H1 (cell line): Measurements from ENCODE around the gene STX16. TPM values are rescaled to one million over a fixed set of nuclear protein-coding genes. Genes with fewer than 3 reads are reported as not detected.

ENCODE experiments used
- CTCF ChIA-PET: fragments of 300-600 bp; sonication (Branson Sonifier 250); formaldehyde crosslinking; loops from one replicate; lab custom pipeline; 2021; ENCODE audit not compliant: partially characterized antibody; lab: Charles Lee
- POLR2A ChIA-PET: fragments of 300-600 bp; sonication (Branson Sonifier 250); formaldehyde crosslinking; loops from one replicate; lab custom pipeline; 2021; ENCODE audit warnings: inconsistent platforms; ENCODE audit not compliant: partially characterized antibody; lab: Charles Lee
- DNase-seq, 2 experiments: peaks; one replicate each; pipeline versions ENCODE4 v3.0.0 to v3.0.0-alpha.2; 2010 to 2022; ENCODE audit warnings: low spot score in 2 of 2, low read depth in 1 of 2, mixed read lengths in 1 of 2
- FAIRE-seq: peaks from 2 replicates; lab custom pipeline; 2011; peaks lifted over from hg19 to GRCh38; lab: Jason Lieb, UNC
- H2AFZ ChIP-seq: 2 replicates; pipeline ENCODE4 v1.8.1; 2012; ENCODE audit warnings: low read length, inconsistent platforms
- H2AK5ac ChIP-seq: 2 replicates; pipeline ENCODE4 v1.6.1; 2013; ENCODE audit warnings: low read depth, low read length
- H2BK120ac ChIP-seq: replicated peaks from 2 replicates; pipeline ENCODE3; 2013; ENCODE audit warnings: low read depth, low read length, inconsistent platforms
- H2BK12ac ChIP-seq: 2 replicates; pipeline ENCODE4 v1.6.1; 2013; ENCODE audit warnings: low read depth, low read length
- H2BK15ac ChIP-seq: 2 replicates; pipeline ENCODE4 v1.6.1; 2013; ENCODE audit warnings: low read length
- H2BK20ac ChIP-seq: 2 replicates; pipeline ENCODE4 v1.6.1; 2013; ENCODE audit warnings: low read length
- H2BK5ac ChIP-seq: 2 replicates; pipeline ENCODE4 v1.6.1; 2013; ENCODE audit warnings: low read depth, low read length
- H3K14ac ChIP-seq: 2 replicates; pipeline ENCODE4 v1.6.1; 2013; ENCODE audit warnings: inconsistent platforms; ENCODE audit not compliant: insufficient read length
- H3K18ac ChIP-seq: 2 replicates; pipeline ENCODE4 v1.6.1; 2013; ENCODE audit warnings: low read length; ENCODE audit errors: extremely low read depth
- H3K23ac ChIP-seq: 2 replicates; pipeline ENCODE4 v1.6.1; 2013; ENCODE audit warnings: inconsistent platforms; ENCODE audit not compliant: insufficient read length
- H3K23me2 ChIP-seq: 2 replicates; pipeline ENCODE4 v1.6.1; 2013; ENCODE audit warnings: low read depth, low read length
- H3K27ac ChIP-seq: 2 replicates; pipeline ENCODE4 v1.6.1; 2011; ENCODE audit warnings: low read depth, low read length, inconsistent platforms
- H3K27me3 ChIP-seq, 4 experiments: replicated peaks in 1 of 4; 1 replicate in 1 of 4; 2 replicates in 3 of 4; pipeline versions ENCODE4 v1.6.1 to v1.8.1; 2011 to 2013; ENCODE audit warnings: low read length in 3 of 4, mild to moderate bottlenecking in 3 of 4, inconsistent platforms in 2 of 4, mixed read lengths in 2 of 4, moderate library complexity in 1 of 4; ENCODE audit not compliant: control insufficient read depth in 3 of 4, insufficient read depth in 3 of 4; ENCODE audit errors: extremely low read depth in 1 of 4
- H3K36me3 ChIP-seq, 4 experiments: 2 replicates each; pipeline versions ENCODE4 v1.6.1 to v1.8.1; 2011 to 2013; ENCODE audit warnings: mild to moderate bottlenecking in 4 of 4, low read length in 3 of 4, moderate library complexity in 2 of 4, control low read depth in 1 of 4, inconsistent platforms in 1 of 4; ENCODE audit not compliant: insufficient read depth in 4 of 4, control insufficient read depth in 2 of 4
- H3K4ac ChIP-seq: replicated peaks from 2 replicates; pipeline ENCODE3; 2013; ENCODE audit warnings: low read length, low read depth, mixed read lengths, inconsistent platforms; ENCODE audit not compliant: insufficient read length
- H3K4me1 ChIP-seq, 4 experiments: replicated peaks in 1 of 4; 1 replicate in 1 of 4; 2 replicates in 3 of 4; pipeline versions ENCODE4 v1.6.1 to v1.8.1; 2011 to 2013; ENCODE audit warnings: low read length in 3 of 4, inconsistent platforms in 2 of 4, mixed read lengths in 1 of 4; ENCODE audit not compliant: insufficient read depth in 4 of 4, control insufficient read depth in 3 of 4
- H3K4me2 ChIP-seq, 2 experiments: 2 replicates each; pipeline versions ENCODE4 v1.6.1 to v1.8.1; 2011 to 2013; ENCODE audit warnings: low read depth in 2 of 2, low read length in 2 of 2, control low read depth in 1 of 2, inconsistent platforms in 1 of 2, mild to moderate bottlenecking in 1 of 2; ENCODE audit not compliant: insufficient read depth in 1 of 2
- H3K4me3 ChIP-seq, 4 experiments: fragments of 200-600, 300-600 bp in 1 of 4; sonication (generic), shearing (Covaris generic), sonication (Bioruptor Twin) in 1 of 4; 2 replicates each; pipeline versions ENCODE4 v1.5.1 to v1.8.1; 2011 to 2016; ENCODE audit warnings: low read length in 4 of 4, low read depth in 3 of 4, control low read depth in 2 of 4, inconsistent platforms in 2 of 4, mild to moderate bottlenecking in 2 of 4, mixed read lengths in 1 of 4, moderate library complexity in 1 of 4; ENCODE audit not compliant: insufficient read depth in 2 of 4; ENCODE audit errors: extremely low read depth in 1 of 4
- H3K56ac ChIP-seq: replicated peaks from 2 replicates; pipeline ENCODE3; 2013; ENCODE audit warnings: low read depth, mild to moderate bottlenecking, mixed read lengths, low read length, inconsistent platforms; ENCODE audit not compliant: insufficient read length
- H3K79me1 ChIP-seq: 2 replicates; pipeline ENCODE4 v1.6.1; 2013; ENCODE audit warnings: low read depth, low read length, control low read depth
- H3K79me2 ChIP-seq, 2 experiments: 2 replicates each; pipeline versions ENCODE4 v1.6.1 to v1.8.1; 2012 to 2013; ENCODE audit warnings: low read length in 2 of 2, mild to moderate bottlenecking in 2 of 2, inconsistent platforms in 1 of 2; ENCODE audit not compliant: insufficient read depth in 2 of 2, control insufficient read depth in 1 of 2
- H3K9ac ChIP-seq, 4 experiments: replicated peaks in 1 of 4; 1 replicate in 1 of 4; 2 replicates in 3 of 4; pipeline versions ENCODE4 v1.6.1 to v1.8.1; 2011 to 2013; ENCODE audit warnings: low read depth in 3 of 4, low read length in 3 of 4, control low read depth in 2 of 4, mild to moderate bottlenecking in 2 of 4, moderate library complexity in 2 of 4, inconsistent platforms in 1 of 4; ENCODE audit errors: extremely low read depth in 1 of 4
- H3K9me3 ChIP-seq, 2 experiments: 2 replicates each; pipeline versions ENCODE4 v1.6.1 to v1.8.1; 2012 to 2013; ENCODE audit warnings: mild to moderate bottlenecking in 2 of 2, moderate library complexity in 2 of 2, control low read depth in 1 of 2, inconsistent platforms in 1 of 2, low read depth in 1 of 2, low read length in 1 of 2, mixed read lengths in 1 of 2; ENCODE audit not compliant: insufficient read depth in 2 of 2
- H4K20me1 ChIP-seq, 2 experiments: replicated peaks in 1 of 2; 2 replicates each; pipeline versions ENCODE3 to v1.8.1; 2011 to 2013; ENCODE audit warnings: inconsistent platforms in 2 of 2, low read length in 2 of 2, mild to moderate bottlenecking in 1 of 2; ENCODE audit not compliant: insufficient read depth in 2 of 2, control insufficient read depth in 1 of 2
- H4K5ac ChIP-seq: 2 replicates; pipeline ENCODE4 v1.6.1; 2013; ENCODE audit warnings: low read length, low read depth, mixed read lengths, inconsistent platforms; ENCODE audit not compliant: insufficient read length
- H4K8ac ChIP-seq: 2 replicates; pipeline ENCODE4 v1.8.0; 2013; ENCODE audit warnings: mild to moderate bottlenecking, moderate library complexity, low read length, inconsistent platforms; ENCODE audit not compliant: insufficient read depth; ENCODE audit errors: extremely low read depth
- H4K91ac ChIP-seq: replicated peaks from 2 replicates; pipeline ENCODE3; 2013; ENCODE audit warnings: low read length, mixed read lengths, inconsistent platforms; ENCODE audit not compliant: insufficient read length
- BACH1 ChIP-seq: IDR thresholded peaks from 2 replicates; pipeline ENCODE4 v1.6.1; 2012; ENCODE audit warnings: low read length, improper control_type of control experiment
- CBX5 ChIP-seq: fragments of 300-800, 300-1000 bp; sonication (generic); IDR thresholded peaks from 2 replicates; pipeline ENCODE4 v1.7.1; 2016; ENCODE audit warnings: antibody characterized with exemption, low read length, low read depth
- CHD1 ChIP-seq: IDR thresholded peaks from 2 replicates; pipeline ENCODE4 v1.6.1; 2012; ENCODE audit warnings: low read depth, low read length, improper control_type of control experiment
- HDAC6 ChIP-seq: IDR thresholded peaks from one replicate; pipeline ENCODE4 v1.7.1; 2012; ENCODE audit warnings: low read depth, mild to moderate bottlenecking, inconsistent platforms, low read length, moderate library complexity
- POLR2A ChIP-seq, 2 experiments: IDR thresholded peaks; 1 replicate in 1 of 2; 2 replicates in 1 of 2; pipeline ENCODE4 v1.6.1; 2011; ENCODE audit warnings: low read depth in 2 of 2, low read length in 2 of 2, mild to moderate bottlenecking in 2 of 2; ENCODE audit errors: control extremely low read depth in 1 of 2
- RAD21 ChIP-seq, 2 experiments: IDR thresholded peaks in 1 of 2; conservative IDR thresholded peaks in 1 of 2; 2 replicates each; pipeline ENCODE4 v1.6.1; 2011; ENCODE audit warnings: low read depth in 2 of 2, low read length in 2 of 2, improper control_type of control experiment in 1 of 2, inconsistent platforms in 1 of 2, mild to moderate bottlenecking in 1 of 2, moderate library complexity in 1 of 2
- RBBP5 ChIP-seq: IDR thresholded peaks from 2 replicates; pipeline ENCODE4 v1.7.1; 2012; ENCODE audit warnings: low read depth, mild to moderate bottlenecking, inconsistent platforms, low read length, moderate library complexity, borderline replicate concordance
- TCF12 ChIP-seq: IDR thresholded peaks from 2 replicates; pipeline ENCODE4 v1.6.1; 2011; ENCODE audit warnings: low read depth, mild to moderate bottlenecking, low read length
- TEAD4 ChIP-seq: IDR thresholded peaks from 2 replicates; pipeline ENCODE4 v1.6.1; 2012; ENCODE audit warnings: low read depth, low read length, inconsistent platforms, mixed read lengths
- WGBS, 2 experiments: shearing (Covaris generic) in 1 of 2; methylation state at CpG; one replicate each; pipeline versions ENCODE4 v1.1.6 to v1.1.7; 2013 to 2015; ENCODE audit warnings: low lambda C conversion rate in 2 of 2, mixed read lengths in 2 of 2, inconsistent platforms in 1 of 2, low coverage in 1 of 2, missing lambda C conversion rate in 1 of 2; ENCODE audit not compliant: insufficient replicate concordance in 2 of 2, insufficient coverage in 1 of 2, insufficient read length in 1 of 2; ENCODE audit errors: extremely low coverage in 1 of 2, missing lambda C conversion rate in 1 of 2; 5-methylcytosine and 5-hydroxymethylcytosine counted together
- polyA plus RNA-seq, 7 experiments: library from polyadenylated mRNA; depleted of rRNA in 3 of 7; stranded (reverse) in 5 of 7; unstranded in 2 of 7; fragments of >200 nt in 5 of 7; fragments of 200-250 nt in 2 of 7; gene quantifications; 1 replicate in 5 of 7; 2 replicates in 1 of 7; 4 replicates in 1 of 7; pipeline versions ENCODE4 v1.2.1 to v1.2.3, GENCODE V29; 2011 to 2013; ENCODE audit warnings: missing spikeins in 2 of 7, mixed read lengths in 2 of 7
- total RNA-seq: library from RNA; stranded (reverse); fragmentation: NEBNext Ultra II Directional; extraction: Animal tissue kit (Norgen Biotek cat#: 25700); gene quantifications from 2 replicates; pipeline ENCODE4 v1.2.1, GENCODE V29; 2021

STX16 gene
- total and polyA plus RNA-seq, 2 of the 8 experiments (the other 6 are each of a cell fraction or from before 2014, with no cell fraction given) = 45.2 to 61.6 TPM

- peak in 1 of 2 experiments; percentile 19 for DNase-seq
- Histone ChIP-seq H3K36me3 (no peaks in the 10 kb centered on the region), H3K9ac (no peak overlapping the region), H2BK5ac (no peak overlapping the region), H3K27me3 (peaks cover 0 to 3% (median 0%) of the 10 kb centered on the region in 4 experiments; a peak in 2 of 7 replicates), H2BK12ac (0 out of 2 replicates have a peak overlapping the region, but pooled peaks have one; percentile 39), H3K23ac (no peak overlapping the region), H3K79me2 (peaks cover 0 to 10% of the 10 kb centered on the region in 2 experiments; a peak in 2 of 4 replicates), H4K20me1 (no peaks in the 10 kb centered on the region), H3K18ac (peak overlapping the region; percentile 4; the same call in 1 of the 2 replicates), H3K4me3 (no peak overlapping the region), H4K8ac (no peak overlapping the region), H3K9me3 (no peaks in the 10 kb centered on the region), H2AFZ (no peak overlapping the region), H2BK120ac (no peak overlapping the region), H3K79me1 (no peaks in the 10 kb centered on the region), H3K4me2 (no peak overlapping the region), H3K23me2 (peaks cover 15% of the 10 kb centered on the region; the same call in 1 of the 2 replicates), H4K91ac (peak overlapping the region; percentile 1), H3K4me1 (peaks cover 0 to 4% (median 2%) of the 10 kb centered on the region in 4 experiments; a peak in 4 of 7 replicates), H3K4ac (no peak overlapping the region), H2AK5ac (peak overlapping the region; percentile 61; the same call in 1 of the 2 replicates), H3K27ac (no peak overlapping the region), H3K14ac (no peak overlapping the region), H2BK15ac (no peak overlapping the region), H4K5ac (no peak overlapping the region), H2BK20ac (no peak overlapping the region), H3K56ac (no peak overlapping the region)
- no peak for FAIRE-seq
- ChIA-PET CTCF (interaction anchor here (0.6 to 7.7 kb wide), 20 partner anchors 8 to 872 kb away, joined by 3 to 57 read pairs (median 4); no protein-coding TSS in a partner anchor), POLR2A (interaction anchor here (0.7 to 2.3 kb wide), 9 partner anchors 10 to 205 kb away, joined by 3 to 10 read pairs (median 4); partner anchors contain the start of gene GNAS)
- 94% methylated on average over 7 of the region's 7 CpGs; no CpG with 5 or more reads in 1 of the 2 experiments for WGBS, 2 experiments
- peak; percentile 37 to 38 for TF ChIP-seq RAD21 (IDR thresholded peaks at IDR 0.05 in 1 of 2, conservative IDR thresholded peaks at IDR 0.05 in 1 of 2; ENCODE audit: low read depth in 2 of 2, low read length in 2 of 2)
- TF ChIP-seq CHD1 = no peak
- TF ChIP-seq TEAD4 = no peak
- TF ChIP-seq TCF12 = no peak
- TF ChIP-seq HDAC6 = no peak
- no peak for TF ChIP-seq CBX5
- no peak for TF ChIP-seq POLR2A (IDR thresholded peaks at IDR 0.05; ENCODE audit: control extremely low read depth in 1 of 2, low read depth in 2 of 2, low read length in 2 of 2)
- no peak for TF ChIP-seq RBBP5
- no peak for TF ChIP-seq BACH1
Measured at GRCh38 chr20:58647162-58647795, 3.8 kb upstream of the STX16 start.
